ENCODE data around the gene SEMA3F. TPM values are rescaled to one million over a fixed set of nuclear protein-coding genes. Genes with fewer than 3 reads are reported as not detected.
A peak's percentile ranks its signal among the peaks of the same experiment; 100 is the strongest.

Gene SEMA3F
- total and polyA plus RNA-seq, 2 donors (not counting 3 experiments of a cell fraction or from before 2014, with no cell fraction given) = 65.8 to 99.1 TPM

DNA sequence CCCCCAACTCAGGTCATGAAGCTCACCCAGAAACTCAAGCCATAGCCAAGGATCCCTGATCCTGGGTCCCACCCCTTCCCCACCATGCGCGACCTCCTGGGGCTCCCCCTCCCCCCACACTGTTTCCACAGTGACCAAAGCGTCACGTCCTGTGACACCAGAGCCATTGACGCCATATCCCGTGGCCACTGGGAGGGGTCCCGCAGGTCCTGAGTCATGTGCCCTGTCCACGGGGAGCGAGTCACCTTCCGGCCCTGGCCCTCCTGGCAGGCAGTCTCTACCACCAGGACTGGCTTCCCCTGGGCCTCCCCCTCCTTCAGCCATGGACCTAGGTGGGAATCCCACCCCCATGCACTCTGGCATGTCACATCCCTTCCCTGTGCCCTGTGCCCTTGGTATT lies 15.6 kb downstream of the SEMA3F start:
- Histone ChIP-seq H3K4me3 (replicated peaks in 1 of 3; ENCODE audit: insufficient read depth in 1 of 3, low read depth in 1 of 3, low read length in 3 of 3) (no peak overlapping the region), H3K9me3 (replicated peaks; ENCODE audit: control insufficient read depth, insufficient read depth, low read length) (no peaks in the 10 kb centered on the region), H3K27me3 (ENCODE audit: control insufficient read depth in 2 of 2, insufficient read depth in 2 of 2, low read length in 2 of 2) (no peaks in the 10 kb centered on the region), H3K4me1 (ENCODE audit: control insufficient read depth, extremely low read depth, insufficient read depth, low read length) (peaks cover 57% of the 10 kb centered on the region), H3K36me3 (ENCODE audit: control insufficient read depth in 2 of 2, extremely low read depth in 1 of 2, insufficient read depth in 2 of 2, low read length in 2 of 2) (peaks cover 0 to 19% of the 10 kb centered on the region in 2 experiments), H4K20me1 (replicated peaks; ENCODE audit: control insufficient read depth, extremely low read depth, insufficient read depth, low read length) (no peaks in the 10 kb centered on the region), H3K9me1 (replicated peaks; ENCODE audit: control insufficient read depth, extremely low read depth, insufficient read depth, low read length) (no peaks in the 10 kb centered on the region), H3K9ac (replicated peaks; ENCODE audit: extremely low read depth, insufficient read depth, low read length) (peak overlapping the region; percentile 72), H3K79me2 (ENCODE audit: control insufficient read depth, insufficient read depth, low read length) (peaks cover 51% of the 10 kb centered on the region), H3K4me2 (ENCODE audit: insufficient read depth, low read length) (peak overlapping the region; percentile 23), H3K27ac (ENCODE audit: insufficient read depth, low read depth, low read length) (peak overlapping the region; percentile 99), H2AFZ (ENCODE audit: low read depth, low read length) (no peak overlapping the region)
- FAIRE-seq = peak; percentile 92
- peak; percentile 90 for DNase-seq (ENCODE audit: low read depth, low spot score)
- ChIA-PET CTCF (interaction anchor here (1.4 kb wide), 1 partner anchor 12 kb away, joined by 3 read pairs; no protein-coding TSS in a partner anchor), POLR2A (no interaction called here)
- no peak for TF ChIP-seq MYC (IDR thresholded peaks at IDR 0.05; ENCODE audit: low read depth, low read length)
- TF ChIP-seq EZH2 (IDR thresholded peaks at IDR 0.05; ENCODE audit: borderline replicate concordance, low read depth, low read length, severe bottlenecking) = no peak
- peak; percentile 80 for TF ChIP-seq MAX (IDR thresholded peaks at IDR 0.05; ENCODE audit: insufficient read depth, insufficient read length)
- peak; percentile 60 for TF ChIP-seq POLR2A (IDR thresholded peaks at IDR 0.05; ENCODE audit: low read depth, low read length)
- TF ChIP-seq GATA2 (IDR thresholded peaks at IDR 0.05; ENCODE audit: insufficient read depth, insufficient read length, low read depth, low read length) = peak; percentile 10
- peak; percentile 91 for TF ChIP-seq FOS (IDR thresholded peaks at IDR 0.05; ENCODE audit: borderline replicate concordance, insufficient read depth, low read length)
- peak; percentile 80 for TF ChIP-seq POLR2AphosphoS5 (IDR thresholded peaks at IDR 0.05; ENCODE audit: insufficient read depth, low read depth, low read length)
- peak; percentile 64 for TF ChIP-seq JUN (IDR thresholded peaks at IDR 0.05; ENCODE audit: borderline replicate concordance, insufficient read depth, insufficient read length, low read depth)
- no peak for TF ChIP-seq CTCF (IDR thresholded peaks at IDR 0.05; ENCODE audit: extremely low read depth in 1 of 2, insufficient read depth in 1 of 2, low read depth in 1 of 2, low read length in 2 of 2)
- dilution Hi-C loops (cut with MboI; ENCODE audit: extremely low pct_ligation_motif_present, low sequenced_read_pairs) = no loop called here
- intact Hi-C loops (cut with micrococcal nuclease) = loop anchor here (2.0 kb wide), 1 partner anchor 18 kb away; no protein-coding TSS in a partner anchor
- BruUV-seq (replicated peaks) = no TSS peak

Measured in endothelial cell of umbilical vein (primary cell).